LNCAP (cell line): ENCODE results near the gene EBF4.

Source experiments
- TF ChIP-seq, protein P1 (sequence below): fragments of 450-650 bp; IDR thresholded peaks from 2 replicates; pipeline ENCODE4 v1.5.1; 2017; ENCODE audit warnings: mild to moderate bottlenecking

Gene EBF4

DNA sequence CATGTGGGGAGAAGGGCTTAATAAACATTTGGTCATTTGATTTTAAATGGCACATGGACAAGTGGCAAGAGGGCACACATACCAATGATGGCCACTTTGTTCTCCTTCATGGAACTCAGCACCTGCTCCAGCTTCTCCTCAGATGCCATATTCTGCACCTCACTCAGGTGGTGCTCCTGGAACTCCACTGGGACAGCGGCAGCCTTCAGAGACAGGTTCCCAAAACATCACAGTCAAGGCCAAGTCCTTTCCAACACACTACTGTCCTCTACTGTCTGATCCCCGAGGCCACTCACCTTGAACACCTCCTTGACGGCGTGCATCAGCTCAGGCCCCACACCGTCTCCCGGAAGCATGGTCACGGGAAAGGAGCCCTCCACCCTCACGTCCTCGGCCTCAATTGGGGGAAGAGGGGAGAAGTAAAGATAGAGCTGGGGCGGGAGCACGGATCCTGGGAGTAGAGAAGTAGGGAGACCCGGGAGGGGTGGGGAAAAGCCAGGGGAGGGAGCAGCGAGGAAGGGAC, 29.2 kb upstream of the EBF4 start:
- TF ChIP-seq, protein P1, sequence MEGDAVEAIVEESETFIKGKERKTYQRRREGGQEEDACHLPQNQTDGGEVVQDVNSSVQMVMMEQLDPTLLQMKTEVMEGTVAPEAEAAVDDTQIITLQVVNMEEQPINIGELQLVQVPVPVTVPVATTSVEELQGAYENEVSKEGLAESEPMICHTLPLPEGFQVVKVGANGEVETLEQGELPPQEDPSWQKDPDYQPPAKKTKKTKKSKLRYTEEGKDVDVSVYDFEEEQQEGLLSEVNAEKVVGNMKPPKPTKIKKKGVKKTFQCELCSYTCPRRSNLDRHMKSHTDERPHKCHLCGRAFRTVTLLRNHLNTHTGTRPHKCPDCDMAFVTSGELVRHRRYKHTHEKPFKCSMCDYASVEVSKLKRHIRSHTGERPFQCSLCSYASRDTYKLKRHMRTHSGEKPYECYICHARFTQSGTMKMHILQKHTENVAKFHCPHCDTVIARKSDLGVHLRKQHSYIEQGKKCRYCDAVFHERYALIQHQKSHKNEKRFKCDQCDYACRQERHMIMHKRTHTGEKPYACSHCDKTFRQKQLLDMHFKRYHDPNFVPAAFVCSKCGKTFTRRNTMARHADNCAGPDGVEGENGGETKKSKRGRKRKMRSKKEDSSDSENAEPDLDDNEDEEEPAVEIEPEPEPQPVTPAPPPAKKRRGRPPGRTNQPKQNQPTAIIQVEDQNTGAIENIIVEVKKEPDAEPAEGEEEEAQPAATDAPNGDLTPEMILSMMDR, result no peak

GRCh38 chr20:2663887-2664719, 28.5 kb upstream of the EBF4 start, which contains the start of gene IDH3B:
Gene IDH3B, minus strand, starts transcription at chr20:2664216. Its CDS starts 28 bp downstream, at chr20:2664188.
- TF ChIP-seq, protein P1, result no peak

GRCh38 chr20:2671977-2672376, 20.6 kb upstream of the EBF4 start:
- TF ChIP-seq, protein P1, result no peak

DNA sequence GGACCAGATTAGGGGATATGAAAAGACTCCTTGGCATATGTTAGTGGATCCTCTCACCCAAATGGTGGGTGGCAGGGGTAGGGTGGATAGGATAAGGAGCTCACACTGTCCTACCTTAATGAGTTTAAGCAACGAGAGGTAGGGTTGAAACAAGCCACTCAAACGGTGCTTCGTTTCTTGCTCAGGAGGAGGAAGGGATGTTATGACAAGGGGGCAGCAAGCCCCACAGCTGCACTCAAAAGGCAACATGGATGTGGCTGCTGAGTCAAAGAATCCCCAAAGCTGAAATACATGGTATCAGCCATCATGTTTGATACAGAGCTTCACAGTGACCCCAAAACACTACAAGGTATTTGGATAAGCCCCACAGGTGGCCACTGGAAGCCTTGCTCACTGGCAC, 20.1 kb upstream of the EBF4 start:
- TF ChIP-seq, protein P1, result no peak

- TF ChIP-seq, protein P1, result no peak
Measured at GRCh38 chr20:2673453-2673852, 19.1 kb upstream of the EBF4 start.

DNA sequence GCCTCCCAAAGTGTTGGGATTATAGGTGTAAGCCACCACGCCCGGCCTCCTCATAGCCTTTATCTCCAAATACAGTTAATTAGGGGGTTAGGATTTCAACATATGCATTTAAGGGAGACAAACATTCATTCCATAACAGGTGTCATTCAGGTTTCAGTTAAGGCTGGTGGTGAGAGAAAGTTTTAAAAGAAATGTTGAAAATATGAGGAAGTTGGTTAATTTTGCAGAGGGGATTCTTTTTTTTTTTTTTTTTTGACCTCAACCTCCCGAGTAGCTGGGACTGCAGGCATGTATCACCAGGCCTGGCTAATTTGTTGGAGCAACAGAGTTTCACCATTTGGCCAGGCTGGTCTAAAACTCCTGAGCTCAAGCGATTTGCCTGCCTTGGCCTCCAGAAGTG, 12.5 kb upstream of the EBF4 start:
- TF ChIP-seq, protein P1, result no peak

DNA sequence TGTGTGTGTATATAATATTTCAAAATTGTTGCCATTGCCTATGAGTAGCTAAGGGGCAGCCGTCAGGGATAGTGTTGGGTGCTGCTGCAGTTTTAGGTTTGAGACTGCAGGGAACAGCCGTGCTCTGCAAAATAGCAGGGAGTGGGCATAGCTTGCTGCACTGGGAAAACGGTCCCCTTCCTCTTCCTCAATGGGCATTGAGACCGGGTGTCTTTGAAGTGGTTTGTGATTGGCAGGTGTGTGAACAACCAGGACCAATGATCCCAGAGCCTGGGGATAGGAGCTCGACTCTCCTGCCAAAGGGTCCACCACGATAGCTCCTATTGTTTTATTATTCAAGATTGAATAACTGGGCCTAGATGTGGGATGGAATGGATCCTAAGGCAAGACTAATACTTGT, 5.1 kb upstream of the EBF4 start:
- TF ChIP-seq, protein P1, result no peak
